Lower lobe of right lung (tissue), 2 donors: Measurements from ENCODE around the gene DTHD1. TPM values are rescaled to one million over a fixed set of nuclear protein-coding genes. Genes with fewer than 3 reads are reported as not detected.

Experiments used
- ATAC-seq, 2 donors: fragments of 200-7000 bp; cut with Tn5 transposase; one replicate each; pipeline ENCODE4 v1.9.1; 2020 to 2022; ENCODE audit warnings: mild to moderate bottlenecking in 2 of 2, moderate library complexity in 2 of 2
- DNase-seq: peaks from one replicate; pipeline ENCODE4 v3.0.0-alpha.2; 2020
- H3K27ac ChIP-seq: fragments of 200-600 bp; one replicate; pipeline ENCODE4 v1.8.0; 2022
- H3K27me3 ChIP-seq: fragments of 200-600 bp; one replicate; pipeline ENCODE4 v1.8.0; 2022; ENCODE audit warnings: low read depth
- H3K36me3 ChIP-seq: fragments of 200-600 bp; one replicate; pipeline ENCODE4 v1.8.0; 2022; ENCODE audit warnings: mild to moderate bottlenecking
- H3K4me1 ChIP-seq: fragments of 200-600 bp; one replicate; pipeline ENCODE4 v1.8.0; 2022
- H3K4me3 ChIP-seq: fragments of 200-600 bp; one replicate; pipeline ENCODE4 v1.8.0; 2022; ENCODE audit warnings: mild to moderate bottlenecking
- H3K9me3 ChIP-seq: fragments of 200-600 bp; one replicate; pipeline ENCODE4 v1.8.0; 2022
- intact Hi-C: fragments of 100-400 bp; cut with DNase I; formaldehyde crosslinking; loops from one replicate; pipeline ENCODE4 v1.11.0; 2022
- total RNA-seq: library from RNA; stranded (reverse); fragmentation: NEBNext Ultra II Directional; extraction: Animal tissue kit (Norgen Biotek cat#: 25700); gene quantifications from one replicate; pipeline ENCODE4 v1.2.1, GENCODE V29; 2021
- TF ChIP-seq, protein P1 (sequence below): fragments of 200-600 bp; IDR thresholded peaks from one replicate; pipeline ENCODE4 v1.8.0; 2022; ENCODE audit warnings: antibody characterized with exemption, mild to moderate bottlenecking
- donor health status: DM: no; HTN: yes; CAD: no; lungs with severe emphysema.

Gene DTHD1
- total RNA-seq, 1 donor from 2014 or later: 8.0 TPM

- H3K4me3 ChIP-seq: no peak overlapping the region
- DNase-seq (no peak), ATAC-seq (no peak)
- intact Hi-C loops: no loop called here
- H3K27ac ChIP-seq: no peak overlapping the region
- TF ChIP-seq, protein P1, sequence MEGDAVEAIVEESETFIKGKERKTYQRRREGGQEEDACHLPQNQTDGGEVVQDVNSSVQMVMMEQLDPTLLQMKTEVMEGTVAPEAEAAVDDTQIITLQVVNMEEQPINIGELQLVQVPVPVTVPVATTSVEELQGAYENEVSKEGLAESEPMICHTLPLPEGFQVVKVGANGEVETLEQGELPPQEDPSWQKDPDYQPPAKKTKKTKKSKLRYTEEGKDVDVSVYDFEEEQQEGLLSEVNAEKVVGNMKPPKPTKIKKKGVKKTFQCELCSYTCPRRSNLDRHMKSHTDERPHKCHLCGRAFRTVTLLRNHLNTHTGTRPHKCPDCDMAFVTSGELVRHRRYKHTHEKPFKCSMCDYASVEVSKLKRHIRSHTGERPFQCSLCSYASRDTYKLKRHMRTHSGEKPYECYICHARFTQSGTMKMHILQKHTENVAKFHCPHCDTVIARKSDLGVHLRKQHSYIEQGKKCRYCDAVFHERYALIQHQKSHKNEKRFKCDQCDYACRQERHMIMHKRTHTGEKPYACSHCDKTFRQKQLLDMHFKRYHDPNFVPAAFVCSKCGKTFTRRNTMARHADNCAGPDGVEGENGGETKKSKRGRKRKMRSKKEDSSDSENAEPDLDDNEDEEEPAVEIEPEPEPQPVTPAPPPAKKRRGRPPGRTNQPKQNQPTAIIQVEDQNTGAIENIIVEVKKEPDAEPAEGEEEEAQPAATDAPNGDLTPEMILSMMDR: no peak
- H3K9me3 ChIP-seq: no peaks in the 10 kb centered on the region
- no peaks in the 10 kb centered on the region for H3K4me1 ChIP-seq
- no peaks in the 10 kb centered on the region for H3K36me3 ChIP-seq
- no peaks in the 10 kb centered on the region for H3K27me3 ChIP-seq
Measured at GRCh38 chr4:36292556-36293188, 11.3 kb downstream of the DTHD1 start.

- Histone ChIP-seq H3K27me3 (no peaks in the 10 kb centered on the region), H3K36me3 (no peaks in the 10 kb centered on the region), H3K4me3 (no peak overlapping the region), H3K4me1 (no peaks in the 10 kb centered on the region), H3K9me3 (no peaks in the 10 kb centered on the region), H3K27ac (no peak overlapping the region)
- no peak for ATAC-seq
- intact Hi-C loops: no loop called here
- TF ChIP-seq, protein P1: no peak
- DNase-seq: no peak
Measured at GRCh38 chr4:36301127-36301526, 19.7 kb downstream of the DTHD1 start.

DNA sequence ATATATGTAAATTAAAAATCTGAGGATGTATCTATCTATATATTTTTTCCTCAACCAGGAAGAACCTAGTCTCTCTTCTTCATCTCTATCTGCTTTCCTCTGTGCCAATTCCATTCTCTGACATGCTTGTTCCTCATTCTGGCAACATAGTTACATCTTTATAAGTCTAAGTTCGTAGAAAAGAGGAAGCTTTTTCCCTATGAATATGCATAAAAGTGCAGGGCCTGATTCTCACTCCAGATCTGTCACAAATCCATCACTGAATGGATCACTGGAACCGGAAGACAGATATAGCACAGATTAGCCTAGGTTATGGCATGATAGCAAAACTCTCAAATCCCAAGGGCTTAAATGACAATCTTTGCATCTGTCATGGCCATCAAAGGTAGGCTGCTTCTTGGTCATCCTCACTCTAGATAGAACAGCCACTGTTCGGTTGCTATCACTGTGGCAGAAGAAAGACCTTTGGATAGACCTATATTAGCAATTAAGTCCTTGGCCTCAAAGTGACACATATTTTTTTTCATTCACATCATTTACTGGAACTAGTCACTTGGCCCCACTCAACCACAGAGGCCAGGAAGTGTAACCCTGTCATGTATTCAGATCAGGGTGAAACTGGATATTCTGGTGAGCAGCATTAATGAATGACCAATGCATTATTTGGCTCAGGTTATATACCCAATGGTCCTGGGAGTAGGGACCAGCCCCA is 22.2 kb downstream of the DTHD1 start:
- intact Hi-C loops: no loop called here
- ATAC-seq: peak; percentile 57 to 72
- TF ChIP-seq, protein P1: no peak

DNA sequence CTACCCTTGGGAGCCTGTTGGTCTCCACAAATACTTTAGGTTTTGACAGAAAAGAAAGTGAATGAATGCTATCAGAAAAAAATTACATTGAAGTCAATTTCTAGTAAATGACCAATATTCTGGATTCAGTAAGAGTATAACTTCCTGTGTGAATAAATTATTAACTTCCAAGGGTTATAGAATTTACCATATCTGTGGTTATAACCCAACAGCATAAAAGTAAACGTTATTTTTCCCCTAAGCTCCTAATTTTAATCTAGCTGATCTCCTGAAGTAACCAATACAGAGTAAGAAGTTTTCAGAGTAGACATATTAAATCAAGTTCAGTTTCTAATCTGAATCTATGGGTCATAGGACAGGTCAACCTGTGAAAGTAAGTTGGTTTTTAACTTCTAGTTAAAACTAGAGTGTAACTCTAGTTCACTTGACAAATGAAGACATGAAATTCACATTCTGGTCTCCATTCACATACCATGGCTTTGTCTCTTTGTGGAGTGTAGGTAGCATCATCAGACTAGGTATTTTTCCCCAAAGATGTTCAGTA is 22.8 kb downstream of the DTHD1 start:
- TF ChIP-seq, protein P1: no peak
- intact Hi-C loops: no loop called here
- ATAC-seq (no peak), DNase-seq (no peak)
- H3K36me3 ChIP-seq: no peaks in the 10 kb centered on the region
- no peak overlapping the region for H3K4me3 ChIP-seq
- H3K27me3 ChIP-seq: no peaks in the 10 kb centered on the region
- H3K27ac ChIP-seq: no peak overlapping the region
- no peaks in the 10 kb centered on the region for H3K9me3 ChIP-seq
- no peaks in the 10 kb centered on the region for H3K4me1 ChIP-seq

More for the DNA sequence above, 22.2 kb downstream of the DTHD1 start:
- Histone ChIP-seq H3K36me3 (no peaks in the 10 kb centered on the region), H3K27ac (no peak overlapping the region), H3K27me3 (no peaks in the 10 kb centered on the region), H3K4me3 (no peak overlapping the region), H3K9me3 (no peaks in the 10 kb centered on the region), H3K4me1 (no peaks in the 10 kb centered on the region)
- DNase-seq: no peak

GRCh38 chr4:36308150-36308549 is 26.7 kb downstream of the DTHD1 start:
- intact Hi-C loops: no loop called here
- Histone ChIP-seq H3K36me3 (no peaks in the 10 kb centered on the region), H3K4me1 (peaks cover 19% of the 10 kb centered on the region), H3K4me3 (no peak overlapping the region), H3K9me3 (no peaks in the 10 kb centered on the region), H3K27me3 (no peaks in the 10 kb centered on the region), H3K27ac (no peak overlapping the region)
- TF ChIP-seq, protein P1: no peak
- no peak for DNase-seq
- ATAC-seq: peak in 1 of 2 donors; percentile 69
